ENCODE data around the gene STK17B.

- TF ChIP-seq CTCF (conservative IDR thresholded peaks at IDR 0.05; ENCODE audit: low read depth in 2 of 2) (no peak), CREB1 (CRISPR knock-in tag; IDR thresholded peaks at IDR 0.05; ENCODE audit: low read depth) (no peak), POLR2AphosphoS5 (IDR thresholded peaks at IDR 0.05; ENCODE audit: low read depth) (no peak), EZH2phosphoT487 (IDR thresholded peaks at IDR 0.05; ENCODE audit: unreplicated experiment) (no peak), ZNF114 (CRISPR knock-in tag; IDR thresholded peaks at IDR 0.05) (no peak), EZH2 (IDR thresholded peaks at IDR 0.05; ENCODE audit: low read depth, unreplicated experiment) (no peak), ETS1 (IDR thresholded peaks at IDR 0.05) (no peak)
These were observed 651 bp downstream of the STK17B start for GRCh38 chr2:196170606-196171247.

All from GM23338 (cell line).